Measurements from ENCODE around the gene B3GNT5.

B3GNT5 gene

GRCh38 chr3:183217548-183218332, 35.3 kb upstream of the B3GNT5 start:
- no peak overlapping the region for H3K4me3 ChIP-seq (ENCODE audit: low read depth, low read length)
- no peak for DNase-seq (ENCODE audit: low read depth)
- TF ChIP-seq, protein P1, sequence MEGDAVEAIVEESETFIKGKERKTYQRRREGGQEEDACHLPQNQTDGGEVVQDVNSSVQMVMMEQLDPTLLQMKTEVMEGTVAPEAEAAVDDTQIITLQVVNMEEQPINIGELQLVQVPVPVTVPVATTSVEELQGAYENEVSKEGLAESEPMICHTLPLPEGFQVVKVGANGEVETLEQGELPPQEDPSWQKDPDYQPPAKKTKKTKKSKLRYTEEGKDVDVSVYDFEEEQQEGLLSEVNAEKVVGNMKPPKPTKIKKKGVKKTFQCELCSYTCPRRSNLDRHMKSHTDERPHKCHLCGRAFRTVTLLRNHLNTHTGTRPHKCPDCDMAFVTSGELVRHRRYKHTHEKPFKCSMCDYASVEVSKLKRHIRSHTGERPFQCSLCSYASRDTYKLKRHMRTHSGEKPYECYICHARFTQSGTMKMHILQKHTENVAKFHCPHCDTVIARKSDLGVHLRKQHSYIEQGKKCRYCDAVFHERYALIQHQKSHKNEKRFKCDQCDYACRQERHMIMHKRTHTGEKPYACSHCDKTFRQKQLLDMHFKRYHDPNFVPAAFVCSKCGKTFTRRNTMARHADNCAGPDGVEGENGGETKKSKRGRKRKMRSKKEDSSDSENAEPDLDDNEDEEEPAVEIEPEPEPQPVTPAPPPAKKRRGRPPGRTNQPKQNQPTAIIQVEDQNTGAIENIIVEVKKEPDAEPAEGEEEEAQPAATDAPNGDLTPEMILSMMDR (IDR thresholded peaks at IDR 0.05; ENCODE audit: low read depth, low read length, missing control alignments), result no peak
- in situ Hi-C loops (cut with HindIII; ENCODE audit: low sequenced_read_pairs), result no loop called here

DNA sequence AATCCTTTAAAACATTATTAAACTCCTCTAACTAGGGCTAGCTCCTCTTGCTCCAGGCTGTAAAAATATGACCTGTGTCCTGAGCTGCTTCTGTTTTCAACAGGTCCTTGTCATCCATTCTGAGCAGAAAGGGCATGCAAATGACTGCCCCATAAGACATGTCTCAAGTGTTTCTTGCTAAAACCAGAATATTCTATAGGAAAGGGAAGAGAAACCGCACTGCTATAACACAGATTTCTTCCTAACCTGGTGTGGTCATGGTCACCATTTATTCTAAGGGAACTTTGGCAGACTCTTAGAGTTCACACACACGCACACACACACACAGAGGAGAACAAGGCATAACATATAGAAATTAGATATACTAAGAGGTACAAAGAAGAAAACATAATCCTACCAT, 34.2 kb upstream of the B3GNT5 start:
- TF ChIP-seq, protein P1 (IDR thresholded peaks at IDR 0.05; ENCODE audit: low read depth, low read length, missing control alignments), result no peak
- in situ Hi-C loops (cut with HindIII; ENCODE audit: low sequenced_read_pairs), result no loop called here
- no peak overlapping the region for H3K4me3 ChIP-seq (ENCODE audit: low read depth, low read length)
- no peak for DNase-seq (ENCODE audit: low read depth)

GRCh38 chr3:183220828-183221227, 32.2 kb upstream of the B3GNT5 start:
- H3K4me3 ChIP-seq (ENCODE audit: low read depth, low read length), result no peak overlapping the region
- TF ChIP-seq, protein P1 (IDR thresholded peaks at IDR 0.05; ENCODE audit: low read depth, low read length, missing control alignments), result no peak
- no peak for DNase-seq (ENCODE audit: low read depth)
- in situ Hi-C loops (cut with HindIII; ENCODE audit: low sequenced_read_pairs), result no loop called here

DNA sequence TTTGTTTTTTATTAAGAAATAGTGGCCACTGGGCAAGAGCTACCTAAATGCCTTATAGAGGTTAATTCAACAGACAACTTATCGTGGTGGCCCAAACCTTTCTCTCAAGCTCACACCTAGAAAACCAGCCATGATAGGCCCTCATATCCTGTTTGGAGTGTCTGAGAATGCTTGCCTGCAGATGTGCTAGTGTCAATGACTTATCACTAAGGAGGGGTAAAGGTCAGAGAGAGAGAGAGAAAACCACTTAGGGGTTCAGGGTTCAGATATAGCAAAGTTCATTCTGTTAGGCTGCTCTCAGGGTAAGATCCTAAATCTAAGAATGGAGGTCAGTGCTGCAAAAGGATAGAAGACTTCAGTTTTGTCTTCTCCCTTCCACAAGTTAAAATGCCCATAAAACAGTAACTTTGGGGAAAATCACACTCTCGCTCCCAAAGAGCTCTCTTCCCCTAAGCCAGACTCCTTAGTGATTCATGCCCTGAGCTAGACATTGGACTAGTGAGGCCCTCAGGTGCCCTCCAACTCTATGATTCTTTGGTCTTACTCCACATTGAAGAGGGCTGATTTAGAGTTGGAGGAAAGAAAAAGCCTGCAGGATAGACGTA, 30.3 kb upstream of the B3GNT5 start:
- H3K4me3 ChIP-seq (ENCODE audit: low read depth, low read length), result no peak overlapping the region
- in situ Hi-C loops (cut with HindIII; ENCODE audit: low sequenced_read_pairs), result no loop called here
- DNase-seq (ENCODE audit: low read depth), result no peak
- TF ChIP-seq, protein P1 (IDR thresholded peaks at IDR 0.05; ENCODE audit: low read depth, low read length, missing control alignments), result no peak

GRCh38 chr3:183224180-183224970, 28.7 kb upstream of the B3GNT5 start:
- in situ Hi-C loops (cut with HindIII; ENCODE audit: low sequenced_read_pairs), result no loop called here
- no peak overlapping the region for H3K4me3 ChIP-seq (ENCODE audit: low read depth, low read length)
- TF ChIP-seq, protein P1 (IDR thresholded peaks at IDR 0.05; ENCODE audit: low read depth, low read length, missing control alignments), result no peak
- no peak for DNase-seq (ENCODE audit: low read depth)

- in situ Hi-C loops (cut with HindIII; ENCODE audit: low sequenced_read_pairs), result no loop called here
- no peak overlapping the region for H3K4me3 ChIP-seq (ENCODE audit: low read depth, low read length)
- no peak for DNase-seq (ENCODE audit: low read depth)
- TF ChIP-seq, protein P1 (IDR thresholded peaks at IDR 0.05; ENCODE audit: low read depth, low read length, missing control alignments), result no peak
Measured at GRCh38 chr3:183226333-183226890, 26.6 kb upstream of the B3GNT5 start.

All from astrocyte of the cerebellum (primary cell).